HTERT RPE-1 (cell line): ENCODE results near the gene TAF4.
"Not testable (repeated sequence)": the region's sequence is repeated elsewhere in the genome, so short reads cannot be mapped to it uniquely, and the experiment has no call there.

Source experiments
- in situ Hi-C: fragments of 300-500 bp; cut with MboI; formaldehyde crosslinking; loops from 4 replicates; pipeline ENCODE4 v1.14.3; 2020; ENCODE audit warnings: low sequenced_read_pairs

The TAF4 gene

GRCh38 chr20:62080249-62080990, 14.7 kb upstream of the TAF4 start:
- in situ Hi-C loops, result no loop called here

GRCh38 chr20:62079166-62079565, 13.5 kb upstream of the TAF4 start:
- in situ Hi-C loops, result no loop called here

GRCh38 chr20:62073323-62073722, 7.6 kb upstream of the TAF4 start:
- in situ Hi-C loops, result no loop called here

- in situ Hi-C loops, result not testable (repeated sequence)
Observed at GRCh38 chr20:62071669-62072430, 6.2 kb upstream of the TAF4 start.

DNA sequence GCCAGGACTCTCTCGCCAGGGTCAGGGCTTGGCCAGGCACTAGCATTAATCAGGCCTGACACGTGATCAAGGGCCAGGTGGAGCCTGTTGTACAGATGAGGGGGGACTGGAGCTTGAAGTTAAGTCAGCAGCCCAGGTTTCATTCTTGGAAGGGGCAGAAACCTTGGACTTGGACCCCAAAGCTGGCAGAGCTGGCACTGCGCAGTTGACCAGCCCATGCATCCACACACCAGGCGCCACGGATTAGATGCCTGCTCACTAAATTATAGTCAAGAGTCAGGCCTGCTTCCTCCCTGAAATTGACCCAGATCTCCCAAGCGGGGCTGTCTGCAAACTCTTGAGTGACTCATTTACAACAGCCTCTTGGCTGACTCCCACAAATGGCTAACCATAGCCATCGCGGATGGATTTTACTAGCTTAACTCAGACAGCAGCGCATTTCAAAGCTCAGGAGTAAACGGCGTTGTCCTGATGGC, 4.1 kb upstream of the TAF4 start:
- in situ Hi-C loops, result no loop called here

DNA sequence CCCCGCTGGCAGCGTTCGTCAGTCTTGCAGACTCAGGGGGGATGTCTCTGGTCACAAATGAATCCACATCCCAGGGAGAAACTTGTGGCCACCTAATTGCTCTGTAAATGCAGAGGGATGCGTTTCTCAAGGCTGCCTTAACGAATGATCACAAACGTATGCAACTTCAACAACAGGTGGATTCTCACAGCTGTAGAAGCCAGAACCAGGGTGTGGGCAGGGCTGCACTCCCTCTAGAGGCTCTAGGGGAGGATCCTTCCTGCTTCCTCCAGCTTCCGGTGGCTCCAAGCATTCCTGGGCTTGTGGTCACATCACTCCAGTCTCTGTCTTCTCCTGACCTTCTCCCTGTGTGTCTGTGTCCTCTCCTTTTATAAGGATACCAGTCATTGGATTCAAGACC, 3.3 kb upstream of the TAF4 start:
- in situ Hi-C loops, result no loop called here

DNA sequence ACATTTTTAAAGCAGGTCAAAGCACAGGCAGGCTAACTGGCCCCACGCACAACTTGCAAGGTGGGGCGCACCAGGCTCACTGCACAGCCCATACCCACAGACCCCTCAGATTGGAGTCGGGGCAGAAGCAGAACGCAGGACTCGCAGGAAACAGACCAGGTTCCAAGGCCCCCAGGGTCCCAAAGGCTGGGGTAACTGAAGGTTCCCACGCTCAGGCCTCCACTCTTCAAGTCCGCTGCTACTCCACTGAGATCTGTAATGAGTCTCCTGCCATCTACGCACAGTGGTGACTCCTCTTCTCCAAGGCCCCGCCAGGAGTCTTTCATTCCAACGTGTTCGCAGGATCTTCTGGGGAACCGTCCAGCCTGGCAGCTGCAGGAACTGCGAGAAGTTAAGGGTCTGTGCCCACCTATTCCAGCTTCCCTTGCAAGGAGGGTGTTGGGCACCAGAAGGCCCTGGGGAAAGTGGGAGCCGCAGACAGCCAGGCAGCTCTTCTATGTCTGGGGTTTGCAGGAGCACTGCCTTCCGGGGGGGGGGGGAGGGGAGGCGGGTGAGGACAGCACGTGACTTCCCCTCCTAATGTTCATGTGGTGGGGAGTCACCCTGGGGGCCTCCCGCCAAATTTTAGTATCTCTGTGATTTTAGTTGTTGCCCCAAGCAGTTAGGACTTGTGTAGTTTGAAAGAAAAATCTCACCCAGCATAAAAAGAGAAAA, 2.0 kb upstream of the TAF4 start:
- in situ Hi-C loops, result no loop called here

GRCh38 chr20:62066983-62067433, 1.3 kb upstream of the TAF4 start:
- in situ Hi-C loops, result no loop called here

DNA sequence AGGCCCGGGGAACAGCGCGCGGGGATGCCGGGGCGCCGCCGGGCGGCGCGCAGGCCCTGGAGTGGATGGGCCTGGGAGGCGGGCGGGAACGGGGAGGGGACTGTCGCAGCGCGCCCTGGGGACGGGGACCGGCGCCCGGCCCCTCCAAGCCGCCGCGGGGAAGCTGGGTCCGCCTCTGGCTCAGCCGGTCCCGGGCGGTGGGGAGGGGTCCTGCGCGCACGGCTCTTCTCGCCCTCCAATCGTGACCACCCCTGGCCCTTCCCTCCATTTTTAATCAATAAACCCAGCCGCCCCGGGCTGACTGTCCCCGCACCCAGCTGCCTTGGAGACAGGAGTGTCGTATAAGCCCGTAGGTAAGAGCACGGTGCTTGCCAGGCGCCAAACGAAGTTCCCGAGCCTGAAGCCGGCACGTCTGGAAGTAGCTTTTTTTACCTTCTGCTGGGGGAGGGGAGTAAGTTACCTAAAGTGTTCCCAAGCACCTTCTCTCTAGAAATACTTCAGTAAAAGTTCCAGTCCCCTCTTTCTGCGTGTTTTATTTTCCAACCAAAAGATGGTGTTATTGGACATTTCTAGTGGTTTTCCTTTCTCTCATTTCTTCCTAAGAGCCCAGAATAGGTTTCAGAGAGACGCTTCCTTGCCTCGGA, 780 bp upstream of the TAF4 start:
- in situ Hi-C loops, result no loop called here

- in situ Hi-C loops, result no loop called here
Observed at GRCh38 chr20:62064770-62065673, 659 bp downstream of the TAF4 start.

- in situ Hi-C loops, result no loop called here
Observed at GRCh38 chr20:62063981-62064769, 1.5 kb downstream of the TAF4 start.

- in situ Hi-C loops, result no loop called here
Observed at GRCh38 chr20:62063315-62063980, 2.2 kb downstream of the TAF4 start.

GRCh38 chr20:62062661-62063314, 2.9 kb downstream of the TAF4 start:
- in situ Hi-C loops, result no loop called here

- in situ Hi-C loops, result no loop called here
Observed at GRCh38 chr20:62061851-62062423, 3.7 kb downstream of the TAF4 start.

DNA sequence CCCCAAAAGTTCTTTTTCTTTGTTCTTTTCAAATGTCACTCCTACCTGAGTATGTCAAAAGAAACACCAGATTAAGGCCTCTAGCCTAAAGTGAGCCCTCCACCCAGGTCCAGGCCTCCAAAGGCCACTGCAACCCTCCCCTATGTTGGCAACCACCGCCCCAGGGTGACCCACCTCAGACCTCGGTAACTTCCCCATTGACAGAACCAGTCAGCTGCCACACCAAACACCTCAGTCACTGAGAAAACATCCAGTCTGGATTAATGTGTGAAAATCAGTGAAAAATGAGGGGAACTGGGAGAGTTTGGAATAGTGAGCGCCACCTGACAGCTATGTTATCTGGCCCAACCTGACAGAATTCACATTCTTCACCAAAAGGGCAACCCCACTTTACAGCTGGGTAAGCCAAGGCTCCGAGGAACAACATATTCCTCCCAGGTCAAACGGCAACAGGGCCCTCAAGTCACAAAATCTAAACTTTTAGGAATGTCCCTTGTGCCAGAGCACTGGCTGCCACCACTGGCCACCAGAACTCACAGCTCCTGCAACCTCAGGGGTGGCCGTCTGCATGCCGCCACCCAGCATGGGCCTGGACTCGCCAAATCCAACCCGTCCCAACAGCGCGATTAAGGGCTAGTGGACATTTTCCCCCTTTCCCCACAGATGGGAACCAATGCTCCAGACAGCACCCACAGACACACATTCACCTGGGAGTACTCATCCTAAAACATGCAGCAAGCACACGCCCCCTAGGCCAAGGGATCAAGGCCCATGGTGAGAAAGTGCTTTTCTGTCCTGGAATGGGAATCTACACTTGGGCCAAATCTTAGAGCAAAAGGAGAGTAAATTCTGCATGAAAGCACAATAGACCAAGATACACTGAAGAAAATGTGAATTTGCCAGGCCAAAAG, 4.8 kb downstream of the TAF4 start:
- in situ Hi-C loops, result no loop called here

- in situ Hi-C loops, result no loop called here
Observed at GRCh38 chr20:62059920-62060630, 5.6 kb downstream of the TAF4 start.
